GM21381 (cell line): ENCODE results near the gene ASCC1.
"Not testable (repeated sequence)": the region's sequence is repeated elsewhere in the genome, so short reads cannot be mapped to it uniquely, and the experiment has no call there.

Experiments used
- ATAC-seq: cut with Tn5 transposase; IDR thresholded peaks from one replicate; pipeline ENCODE4 v1.9.1; 2021; ENCODE audit warnings: mild to moderate bottlenecking, moderate library complexity; ENCODE audit not compliant: unreplicated experiment

The ASCC1 gene

DNA sequence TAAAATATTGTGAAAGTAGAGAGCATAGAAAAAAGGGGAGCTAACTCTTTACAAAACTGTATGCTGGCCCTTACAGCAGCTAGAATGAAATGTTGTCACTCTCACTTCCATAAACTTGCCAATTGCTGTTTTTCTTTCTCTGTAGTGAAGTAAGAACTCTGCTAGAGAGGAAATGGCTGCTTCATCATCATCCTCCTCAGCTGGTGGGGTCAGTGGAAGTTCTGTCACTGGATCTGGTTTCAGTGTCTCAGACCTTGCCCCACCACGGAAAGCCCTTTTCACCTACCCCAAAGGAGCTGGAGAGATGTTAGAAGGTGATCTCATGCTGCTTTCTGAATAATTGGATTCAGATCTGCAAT is 7.6 kb upstream of the ASCC1 start:
- ATAC-seq = no peak

- no peak for ATAC-seq
Measured at GRCh38 chr10:72221278-72221677, 5.2 kb upstream of the ASCC1 start.

DNA sequence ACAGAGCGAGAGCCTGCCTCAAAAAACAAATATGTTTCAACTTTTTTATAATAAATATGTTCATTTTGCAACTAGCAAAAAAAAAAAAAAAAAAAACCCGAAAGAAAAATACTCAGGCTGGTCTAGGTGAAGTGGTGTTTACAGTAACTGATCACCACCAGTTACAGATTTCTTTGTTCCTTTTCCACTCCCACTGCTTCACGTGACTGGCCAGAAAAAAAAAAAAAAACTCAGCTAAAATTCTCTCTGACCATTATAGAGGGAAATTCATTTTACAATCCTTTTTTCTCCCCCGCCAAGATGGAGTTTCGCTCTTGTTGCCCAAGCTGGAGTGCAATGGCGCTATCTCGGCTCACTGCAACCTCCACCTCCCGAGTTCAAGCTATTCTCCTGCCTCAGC is 4.6 kb upstream of the ASCC1 start:
- no peak for ATAC-seq

DNA sequence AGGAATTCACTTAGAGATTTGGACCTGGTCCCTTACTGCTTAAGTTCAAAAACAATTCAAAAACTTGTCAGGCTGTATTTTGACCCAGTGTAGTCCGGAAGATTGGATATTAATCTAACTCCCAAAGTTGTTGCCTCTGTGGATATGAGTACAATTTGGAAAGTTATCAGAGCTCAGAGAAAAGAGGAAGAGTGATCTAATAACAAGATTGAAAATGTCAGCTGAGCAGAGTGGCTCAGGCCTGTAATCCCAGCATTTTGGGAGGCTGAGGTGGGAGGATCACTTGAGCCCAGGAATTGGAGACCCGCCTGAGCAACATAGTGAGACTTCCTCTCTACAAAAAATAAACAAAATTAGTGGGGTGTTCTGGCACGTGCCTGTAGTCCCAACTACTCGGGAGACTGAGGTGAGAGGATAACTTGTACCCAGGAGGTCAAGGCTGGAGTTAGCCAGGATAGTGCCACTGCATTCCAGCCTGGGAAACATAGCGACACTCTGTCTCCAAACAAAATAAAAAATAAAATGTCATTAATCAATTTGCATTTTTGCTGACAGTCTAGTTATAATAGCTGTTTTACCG is 3.2 kb upstream of the ASCC1 start:
- no peak for ATAC-seq

- no peak for ATAC-seq
Measured at GRCh38 chr10:72218726-72219125, 2.6 kb upstream of the ASCC1 start.

DNA sequence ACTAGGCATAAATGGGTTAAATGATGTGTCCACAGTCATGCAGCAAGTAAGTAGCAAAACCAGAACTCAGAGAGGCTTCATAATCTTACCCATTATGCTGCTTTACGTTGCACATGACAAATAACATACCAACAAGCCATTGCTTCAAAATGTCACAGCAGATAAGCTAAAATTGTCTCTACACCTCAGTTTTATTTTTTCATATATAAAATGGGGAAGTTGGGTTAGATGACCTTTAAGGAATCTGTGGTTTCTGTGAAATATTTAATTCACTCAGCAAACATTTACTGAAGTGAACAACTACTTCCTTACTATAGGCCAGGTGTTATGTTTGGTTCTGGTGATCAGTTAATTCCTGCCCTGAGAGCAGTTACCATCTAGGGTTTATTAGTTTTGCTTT is 2.2 kb upstream of the ASCC1 start:
- no peak for ATAC-seq

GRCh38 chr10:72211832-72212231 is 4.2 kb downstream of the ASCC1 start:
- ATAC-seq = not testable (repeated sequence)

GRCh38 chr10:72211381-72211780 is 4.7 kb downstream of the ASCC1 start:
- ATAC-seq = not testable (repeated sequence)

DNA sequence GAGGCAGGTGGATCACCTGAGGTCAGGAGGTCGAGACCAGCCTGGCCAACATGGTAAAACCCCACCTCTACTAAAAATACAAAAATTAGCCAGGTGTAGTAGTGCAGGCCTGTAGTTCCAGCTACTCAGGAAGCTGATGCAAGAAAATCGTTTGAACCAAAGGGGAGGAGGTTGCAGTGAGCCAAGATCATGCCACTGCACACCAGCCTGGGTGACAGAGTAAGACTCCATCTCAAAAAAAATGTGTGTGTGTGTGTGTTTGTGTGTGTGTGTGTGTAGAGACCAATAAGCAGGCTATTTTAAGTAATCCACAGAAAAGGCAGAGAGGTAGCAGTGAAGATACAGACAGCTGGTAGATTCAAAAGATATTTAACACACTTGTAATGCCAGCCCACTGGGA is 7.5 kb downstream of the ASCC1 start:
- ATAC-seq = not testable (repeated sequence)

GRCh38 chr10:72206511-72207229 is 9.4 kb downstream of the ASCC1 start:
- ATAC-seq = no peak

GRCh38 chr10:72204724-72205123 is 11.4 kb downstream of the ASCC1 start:
- no peak for ATAC-seq

GRCh38 chr10:72204296-72204695 is 11.8 kb downstream of the ASCC1 start:
- ATAC-seq = no peak

DNA sequence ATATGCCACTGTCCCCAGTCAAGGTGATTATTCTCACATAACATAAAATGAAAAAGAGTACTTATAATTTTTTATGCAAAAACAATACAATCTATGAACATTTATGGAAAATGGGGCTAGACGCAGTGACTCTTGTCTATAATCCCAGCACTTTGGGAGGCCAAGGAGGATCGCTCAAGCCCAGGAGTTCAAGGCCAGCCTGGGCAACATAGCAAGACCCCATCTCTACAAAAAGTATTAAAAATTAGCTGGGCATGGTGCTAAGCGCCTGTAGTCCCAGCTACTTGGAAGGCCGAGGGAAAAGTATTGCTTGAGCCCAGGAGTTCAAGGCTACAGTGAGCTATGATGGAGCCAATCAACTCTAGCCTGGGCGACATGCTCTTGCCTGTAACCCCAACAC is 14.8 kb downstream of the ASCC1 start:
- ATAC-seq = no peak

GRCh38 chr10:72200883-72201282 is 15.2 kb downstream of the ASCC1 start:
- no peak for ATAC-seq

DNA sequence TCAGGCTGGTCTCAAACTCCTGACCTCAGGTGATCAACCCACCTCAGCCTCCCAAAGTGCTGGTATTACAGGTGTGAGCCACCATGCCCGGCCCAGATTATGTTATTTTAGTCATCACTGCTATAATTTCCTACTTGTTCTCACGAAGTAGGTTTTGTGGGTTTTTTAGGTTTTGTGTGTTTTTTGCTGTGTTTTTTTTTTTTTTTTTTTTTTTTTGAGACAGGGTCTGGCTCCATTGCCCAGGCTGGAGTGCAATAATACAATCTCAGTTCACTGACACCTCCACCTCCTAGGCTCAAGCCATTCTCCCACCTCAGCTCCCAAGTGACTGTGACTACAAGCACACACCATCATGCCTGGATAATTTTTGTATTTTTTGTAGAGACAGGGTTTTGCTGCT is 21.1 kb downstream of the ASCC1 start:
- ATAC-seq = no peak

DNA sequence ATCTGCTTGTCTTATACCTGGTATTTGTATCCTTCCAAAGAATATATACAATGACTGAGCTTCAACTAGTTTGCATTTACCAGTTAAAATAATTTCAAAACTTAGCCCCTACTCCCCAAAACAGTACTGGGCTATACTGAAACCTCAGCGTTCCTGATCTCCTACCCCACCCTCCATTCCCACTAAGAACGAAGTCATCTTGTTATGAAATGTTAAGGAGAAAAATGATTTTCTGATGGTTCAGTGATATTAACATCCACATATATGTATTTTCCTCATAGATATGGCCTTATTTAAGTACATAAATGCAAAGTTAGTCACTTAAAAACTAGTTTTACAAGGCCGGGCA is 29.1 kb downstream of the ASCC1 start:
- ATAC-seq = no peak

DNA sequence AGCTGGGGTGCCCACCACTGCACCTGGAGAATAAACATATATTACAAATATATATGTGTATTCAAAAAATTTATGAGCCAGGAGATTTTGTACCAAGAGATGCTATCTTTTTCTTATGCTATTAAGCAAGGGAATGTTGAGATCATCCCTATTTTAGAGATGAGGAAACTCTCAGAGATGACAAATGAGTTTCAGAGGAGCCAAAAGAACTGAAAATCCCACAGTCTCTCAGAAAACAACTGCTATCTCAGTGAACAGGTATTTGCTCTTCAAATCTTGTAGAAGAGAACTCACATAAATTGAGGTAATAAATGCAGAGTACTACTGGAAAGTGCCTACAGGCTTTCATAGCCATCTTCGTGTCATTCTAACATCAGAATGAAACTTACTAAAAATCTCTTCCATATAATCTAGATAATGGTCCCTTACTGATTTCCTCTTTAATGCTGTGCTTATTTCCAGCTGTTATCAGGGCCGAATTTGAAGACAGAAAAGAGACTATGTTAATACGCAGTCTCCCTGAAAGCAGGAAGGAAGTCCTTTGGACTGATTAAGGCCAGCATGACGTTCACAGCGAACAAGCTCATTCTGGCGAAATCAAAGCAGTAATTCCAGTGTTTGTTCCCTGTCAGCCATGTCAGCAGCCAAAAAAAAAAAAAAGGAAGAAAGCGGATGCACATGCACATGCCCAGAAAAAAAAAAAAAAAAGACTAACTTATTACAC is 29.7 kb downstream of the ASCC1 start:
- no peak for ATAC-seq

DNA sequence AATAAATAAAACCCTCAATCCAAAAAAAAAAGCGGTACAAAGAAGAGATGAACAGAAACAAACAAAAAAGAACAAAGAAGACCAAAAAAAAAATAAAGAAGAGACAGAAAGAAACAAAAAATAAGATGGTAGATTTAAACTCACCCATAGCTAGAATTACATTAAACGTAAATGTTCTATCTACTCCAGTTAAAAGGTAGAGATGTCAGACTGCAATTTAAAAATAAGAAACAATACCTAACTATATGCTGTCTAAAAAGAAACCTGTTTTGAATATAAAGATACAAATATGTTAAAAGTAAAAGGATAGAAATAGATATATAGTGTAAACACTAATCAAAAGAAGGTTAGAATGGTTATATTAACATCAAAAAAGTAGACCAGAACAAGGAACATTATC is 31.9 kb downstream of the ASCC1 start:
- no peak for ATAC-seq

DNA sequence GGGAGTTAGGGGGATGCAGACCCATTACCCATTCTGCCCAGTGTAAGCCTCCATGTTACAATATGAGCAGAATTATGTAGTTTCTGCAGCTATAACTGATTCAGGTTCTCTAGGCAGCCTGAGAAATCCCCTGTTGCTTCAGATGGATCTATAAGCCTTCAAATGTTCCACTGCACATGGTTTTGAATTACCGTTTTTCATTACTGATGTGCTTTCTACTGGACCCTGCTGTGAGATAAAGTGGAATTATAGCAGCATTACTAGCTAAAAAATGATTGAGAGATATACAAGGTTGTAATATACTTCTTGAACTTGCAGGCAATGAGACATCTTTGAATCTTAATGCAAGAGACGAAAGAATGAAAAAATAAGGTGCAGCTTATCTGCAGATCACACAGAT is 38.6 kb downstream of the ASCC1 start:
- ATAC-seq = no peak

- no peak for ATAC-seq
Measured at GRCh38 chr10:72176701-72177100, 39.4 kb downstream of the ASCC1 start.

- ATAC-seq = no peak
Measured at GRCh38 chr10:72175149-72175548, 40.9 kb downstream of the ASCC1 start.

DNA sequence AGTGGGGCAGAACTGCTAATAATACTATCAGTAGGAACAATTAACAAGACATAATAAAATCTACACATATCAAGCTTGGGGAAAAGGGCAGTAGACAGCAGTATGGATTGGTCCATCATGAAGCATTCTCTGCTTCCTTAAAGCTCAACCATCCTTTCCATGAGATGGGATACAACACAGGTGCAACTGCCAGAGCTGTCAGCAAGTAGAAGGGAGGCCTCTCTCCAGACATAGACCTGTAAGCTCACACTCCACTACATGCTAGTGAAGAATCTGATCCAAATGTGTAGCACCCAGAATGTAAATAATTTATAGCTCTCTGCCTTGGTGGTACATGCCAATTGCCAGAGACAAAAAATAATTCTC is 41.8 kb downstream of the ASCC1 start:
- no peak for ATAC-seq
